WTC11 (cell line): ENCODE data around the gene METTL9. TPM values are rescaled to one million over a fixed set of nuclear protein-coding genes. Genes with fewer than 3 reads are reported as not detected.
"Not testable (repeated sequence)": the region's sequence is repeated elsewhere in the genome, so short reads cannot be mapped to it uniquely, and the experiment has no call there.

ENCODE experiments used
- ATAC-seq: fragments of 200-7000 bp; cut with Tn5 transposase; 2 replicates; pipeline ENCODE4 v1.10.0; 2021; ENCODE audit warnings: mild to moderate bottlenecking, moderate library complexity
- CTCF ChIA-PET: fragments of 300-600 bp; sonication (Branson Sonifier 250); formaldehyde crosslinking; loops from one replicate; lab custom pipeline; 2021; ENCODE audit warnings: antibody characterized with exemption; lab: Charles Lee
- POLR2A ChIA-PET: fragments of 350-600 bp; sonication (Branson Sonifier 250); formaldehyde crosslinking; loops from one replicate; lab custom pipeline; 2021; ENCODE audit warnings: antibody characterized with exemption; lab: Charles Lee
- DNase-seq: peaks from one replicate; pipeline ENCODE4 v3.0.0; 2021; ENCODE audit warnings: low spot score
- H3K27ac Mint-ChIP-seq: 2 replicates; pipeline ENCODE4 v1.8.0; 2021; ENCODE audit warnings: mixed read lengths
- H3K27me3 Mint-ChIP-seq: 2 replicates; pipeline ENCODE4 v1.8.0; 2021; ENCODE audit warnings: low read depth, mild to moderate bottlenecking, moderate library complexity, mixed read lengths
- H3K36me3 Mint-ChIP-seq: 2 replicates; pipeline ENCODE4 v1.8.0; 2021; ENCODE audit warnings: mixed read lengths
- H3K4me1 Mint-ChIP-seq: 2 replicates; pipeline ENCODE4 v1.8.0; 2022; ENCODE audit warnings: mixed read lengths
- H3K4me3 Mint-ChIP-seq: 2 replicates; pipeline ENCODE4 v1.8.0; 2021; ENCODE audit warnings: mild to moderate bottlenecking, moderate library complexity, mixed read lengths
- H3K9me3 Mint-ChIP-seq: 2 replicates; pipeline ENCODE4 v1.8.0; 2021; ENCODE audit warnings: mixed read lengths
- ARID4B ChIP-seq: sonication (generic); formaldehyde crosslinking; IDR thresholded peaks from 2 replicates; pipeline ENCODE4 v1.8.0; 2023; ENCODE audit warnings: missing genetic modification reagents, mild to moderate bottlenecking, borderline replicate concordance
- E2F4 ChIP-seq: sonication (generic); formaldehyde crosslinking; IDR thresholded peaks from 2 replicates; pipeline ENCODE4 v1.8.1; 2022; ENCODE audit warnings: low read depth, mild to moderate bottlenecking, moderate library complexity, missing genetic modification reagents, borderline replicate concordance
- EMX1 ChIP-seq: fragments of 250-450 bp; sonication (Bioruptor Pico); IDR thresholded peaks from 2 replicates; pipeline ENCODE4 v1.8.0; 2021; ENCODE audit warnings: mild to moderate bottlenecking
- GTF2I ChIP-seq: fragments of 250-450 bp; sonication (Bioruptor Pico); conservative IDR thresholded peaks from 2 replicates; pipeline ENCODE4 v1.4.0; 2021; ENCODE audit warnings: mild to moderate bottlenecking
- NFE2L1 ChIP-seq: sonication (generic); formaldehyde crosslinking; IDR thresholded peaks from 2 replicates; pipeline ENCODE4 v1.8.1; 2023; ENCODE audit warnings: missing genetic modification reagents
- NFYB ChIP-seq: sonication (generic); formaldehyde crosslinking; conservative IDR thresholded peaks from 2 replicates; pipeline ENCODE4 v1.8.0; 2022; ENCODE audit warnings: low read depth, missing genetic modification reagents
- RORB ChIP-seq: fragments of 250-450 bp; sonication (Bioruptor Pico); IDR thresholded peaks from 2 replicates; pipeline ENCODE4 v1.9.0; 2021; ENCODE audit warnings: mild to moderate bottlenecking
- SMAD4 ChIP-seq: sonication (generic); formaldehyde crosslinking; IDR thresholded peaks from 2 replicates; pipeline ENCODE4 v1.8.0; 2022; ENCODE audit warnings: mild to moderate bottlenecking, missing genetic modification reagents
- TEAD1 ChIP-seq: sonication (generic); formaldehyde crosslinking; IDR thresholded peaks from 2 replicates; pipeline ENCODE4 v1.8.0; 2022; ENCODE audit warnings: mild to moderate bottlenecking, missing genetic modification reagents
- ZBTB21 ChIP-seq: sonication (generic); formaldehyde crosslinking; IDR thresholded peaks from 2 replicates; pipeline ENCODE4 v1.8.1; 2023; ENCODE audit warnings: mild to moderate bottlenecking, missing genetic modification reagents, borderline replicate concordance
- ZNF512 ChIP-seq: sonication (generic); formaldehyde crosslinking; IDR thresholded peaks from 2 replicates; pipeline ENCODE4 v1.8.1; 2022; ENCODE audit warnings: missing genetic modification reagents, borderline replicate concordance
- total RNA-seq: library from RNA; stranded (reverse); gene quantifications from 3 replicates; pipeline ENCODE4 v1.2.3, GENCODE V29; 2021

METTL9 gene
- total RNA-seq, 1 experiment from 2014 or later: 94.6 TPM

GRCh38 chr16:21666772-21667171 is 67.4 kb downstream of the METTL9 start (continued):
- no peak for TF ChIP-seq NFYB (CRISPR knock-in tag)
- TF ChIP-seq NFE2L1 (CRISPR knock-in tag): no peak
- TF ChIP-seq ZBTB21 (CRISPR knock-in tag): no peak

- no peaks in the 10 kb centered on the region for H3K36me3 Mint-ChIP-seq
- no peak for DNase-seq
- ChIA-PET POLR2A (no interaction called here), CTCF (interaction anchor here (1.2 to 2.5 kb wide), 2 partner anchors 10 to 17 kb away, joined by 4 to 14 read pairs; no protein-coding TSS in a partner anchor)
- no peak overlapping the region for H3K27ac Mint-ChIP-seq
- TF ChIP-seq TEAD1: no peak
- TF ChIP-seq ARID4B (CRISPR knock-in tag): no peak
- TF ChIP-seq EMX1: no peak
- no peak for TF ChIP-seq SMAD4 (CRISPR knock-in tag)
- TF ChIP-seq E2F4 (CRISPR knock-in tag): no peak
- no peak overlapping the region for H3K4me3 Mint-ChIP-seq
- peaks cover 14% of the 10 kb centered on the region for H3K4me1 Mint-ChIP-seq
- no peaks in the 10 kb centered on the region; the same call in 1 of the 2 replicates for H3K9me3 Mint-ChIP-seq
- ATAC-seq: no peak
- H3K27me3 Mint-ChIP-seq: peaks cover 5% of the 10 kb centered on the region; the same call in 1 of the 2 replicates
These were observed 68.2 kb downstream of the METTL9 start for GRCh38 chr16:21667575-21667974.

- DNase-seq: no peak
- Mint-ChIP-seq H3K27me3 (no peaks in the 10 kb centered on the region), H3K36me3 (no peaks in the 10 kb centered on the region)
- TF ChIP-seq ZNF512 (CRISPR knock-in tag) (no peak), RORB (CRISPR knock-in tag) (no peak), GTF2I (CRISPR knock-in tag) (0 out of 2 replicates have a peak, but pooled peaks have one; percentile 22)
- TF ChIP-seq, all 79 proteins: peak for 1
- POLR2A ChIA-PET: no interaction called here
- H3K27ac Mint-ChIP-seq: no peak overlapping the region
- CTCF ChIA-PET: interaction anchor here (0.8 to 1.5 kb wide), 3 partner anchors 9 to 16 kb away, joined by 3 to 6 read pairs (median 4); no protein-coding TSS in a partner anchor
- H3K4me1 Mint-ChIP-seq: no peaks in the 10 kb centered on the region
- peaks cover 6% of the 10 kb centered on the region for H3K9me3 Mint-ChIP-seq
- ATAC-seq: no peak
- no peak overlapping the region for H3K4me3 Mint-ChIP-seq
These were observed 74.1 kb downstream of the METTL9 start for GRCh38 chr16:21673469-21673868.

- H3K4me1 Mint-ChIP-seq, H3K27ac Mint-ChIP-seq, H3K9me3 Mint-ChIP-seq, H3K27me3 Mint-ChIP-seq, DNase-seq, H3K4me3 Mint-ChIP-seq, POLR2A ChIA-PET, ATAC-seq, H3K36me3 Mint-ChIP-seq: not testable (repeated sequence)
- CTCF ChIA-PET: interaction anchor here (1.3 kb wide), 1 partner anchor 10 kb away, joined by 11 read pairs; no protein-coding TSS in a partner anchor
These were observed 75.1 kb downstream of the METTL9 start for GRCh38 chr16:21674456-21674855.

- DNase-seq, ATAC-seq, H3K4me1 Mint-ChIP-seq, H3K4me3 Mint-ChIP-seq, H3K36me3 Mint-ChIP-seq, POLR2A ChIA-PET, H3K9me3 Mint-ChIP-seq, H3K27me3 Mint-ChIP-seq, H3K27ac Mint-ChIP-seq: not testable (repeated sequence)
- CTCF ChIA-PET: interaction anchor here (1.3 kb wide), 1 partner anchor 24 kb away, joined by 5 read pairs; no protein-coding TSS in a partner anchor
These were observed 81.3 kb downstream of the METTL9 start for GRCh38 chr16:21680714-21681113.
